GM12864 (cell line): ENCODE measurements around the gene RHAG.

Source experiments
- DNase-seq: peaks from one replicate; pipeline ENCODE4 v3.0.0-alpha.2; 2011; ENCODE audit warnings: low read depth
- H3K4me3 ChIP-seq: 2 replicates; pipeline ENCODE4 v1.5.1; 2011; ENCODE audit warnings: mild to moderate bottlenecking, low read depth, low read length, control low read depth
- TF ChIP-seq, protein P1 (sequence below): IDR thresholded peaks from 2 replicates; pipeline ENCODE4 v1.5.1; 2011; ENCODE audit warnings: low read depth, mild to moderate bottlenecking, moderate library complexity, low read length, control low read depth, inconsistent platforms; ENCODE audit errors: missing control alignments

RHAG gene

DNA sequence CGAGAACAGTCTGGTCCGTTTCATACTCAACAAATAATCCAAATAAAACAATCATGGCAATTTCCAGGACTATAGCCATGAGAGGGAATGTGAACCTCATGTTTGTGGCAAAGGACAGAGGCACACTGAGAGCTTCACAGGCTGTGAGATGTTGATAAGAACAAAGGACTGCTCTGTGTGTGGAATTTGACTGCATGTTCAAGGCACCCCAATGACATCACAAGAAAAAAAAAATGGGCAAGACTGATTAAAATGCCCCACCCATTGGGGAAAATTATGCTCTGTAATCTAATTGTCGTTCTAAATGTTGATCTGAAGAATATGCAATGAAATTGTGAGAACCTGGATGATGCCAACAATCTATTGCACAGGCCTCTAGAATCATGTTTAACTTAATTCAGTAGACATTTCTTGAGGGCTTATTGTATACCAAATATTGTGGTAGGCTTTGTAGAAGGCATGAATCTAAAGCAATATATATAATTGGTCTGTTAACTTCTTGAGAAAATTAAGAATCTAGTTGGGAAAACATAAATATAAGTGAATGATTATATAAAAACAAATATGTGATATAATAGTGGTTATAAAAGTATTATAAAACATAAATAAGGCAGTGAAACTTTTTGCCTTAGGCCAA lies at the start of gene RHAG:
RHAG (minus strand) TSS at position 127 of the 637 bp plus-strand sequence; CDS start at position 100, 27 bp downstream.
- TF ChIP-seq, protein P1, sequence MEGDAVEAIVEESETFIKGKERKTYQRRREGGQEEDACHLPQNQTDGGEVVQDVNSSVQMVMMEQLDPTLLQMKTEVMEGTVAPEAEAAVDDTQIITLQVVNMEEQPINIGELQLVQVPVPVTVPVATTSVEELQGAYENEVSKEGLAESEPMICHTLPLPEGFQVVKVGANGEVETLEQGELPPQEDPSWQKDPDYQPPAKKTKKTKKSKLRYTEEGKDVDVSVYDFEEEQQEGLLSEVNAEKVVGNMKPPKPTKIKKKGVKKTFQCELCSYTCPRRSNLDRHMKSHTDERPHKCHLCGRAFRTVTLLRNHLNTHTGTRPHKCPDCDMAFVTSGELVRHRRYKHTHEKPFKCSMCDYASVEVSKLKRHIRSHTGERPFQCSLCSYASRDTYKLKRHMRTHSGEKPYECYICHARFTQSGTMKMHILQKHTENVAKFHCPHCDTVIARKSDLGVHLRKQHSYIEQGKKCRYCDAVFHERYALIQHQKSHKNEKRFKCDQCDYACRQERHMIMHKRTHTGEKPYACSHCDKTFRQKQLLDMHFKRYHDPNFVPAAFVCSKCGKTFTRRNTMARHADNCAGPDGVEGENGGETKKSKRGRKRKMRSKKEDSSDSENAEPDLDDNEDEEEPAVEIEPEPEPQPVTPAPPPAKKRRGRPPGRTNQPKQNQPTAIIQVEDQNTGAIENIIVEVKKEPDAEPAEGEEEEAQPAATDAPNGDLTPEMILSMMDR, result no peak
- H3K4me3 ChIP-seq, result no peak within 1 kb of the TSS
- no peak for DNase-seq

DNA sequence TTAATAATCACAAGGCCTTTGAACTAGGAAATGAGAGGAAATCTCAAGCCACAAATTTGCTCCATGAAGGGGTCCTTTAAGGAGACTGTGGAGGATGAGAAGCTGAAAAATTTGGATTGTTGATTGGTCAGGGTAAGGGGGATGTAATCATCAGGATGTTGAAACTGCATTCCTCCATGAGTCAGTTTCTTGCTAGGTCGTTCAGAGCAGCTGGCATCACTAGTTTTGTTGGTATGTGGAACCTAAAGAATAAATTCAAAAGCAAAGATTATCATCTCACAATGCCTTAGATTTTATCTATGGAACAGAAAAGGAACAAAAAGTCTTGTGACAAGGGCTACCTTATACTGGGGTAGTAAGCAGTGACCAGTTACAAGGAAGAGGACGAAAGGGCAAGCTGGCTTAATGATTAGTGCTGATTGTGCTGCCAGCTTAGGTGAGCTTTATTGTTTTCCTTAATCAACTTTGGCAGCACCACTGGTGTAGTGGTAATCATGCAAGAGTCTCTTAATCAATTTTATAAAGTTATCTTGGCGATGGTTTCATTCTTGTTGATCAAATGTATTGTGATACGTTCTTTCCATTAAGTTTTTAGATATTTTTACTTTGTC lies 40.1 kb upstream of the RHAG start:
- H3K4me3 ChIP-seq, result no peak overlapping the region
- DNase-seq, result no peak
- TF ChIP-seq, protein P1, result no peak

DNA sequence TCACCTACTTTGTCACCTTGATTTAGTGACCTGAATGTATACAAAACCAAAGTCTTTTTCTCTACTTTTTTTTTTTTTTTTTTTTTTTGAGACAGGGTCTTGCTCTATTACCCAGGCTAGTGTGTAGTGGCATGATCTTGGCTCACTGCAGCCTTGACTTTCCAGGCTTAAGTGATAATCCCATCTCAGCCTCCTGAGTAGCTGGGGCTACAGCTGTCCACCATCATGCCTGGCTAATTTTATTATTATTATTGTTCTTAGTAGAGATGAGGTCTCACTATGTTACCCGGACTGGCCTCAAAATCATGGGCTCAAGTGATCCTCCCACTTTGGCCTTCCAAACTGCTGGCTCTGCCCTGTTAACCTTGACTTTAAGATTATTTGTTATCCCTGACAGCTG lies 39.2 kb upstream of the RHAG start:
- DNase-seq, result no peak
- no peak overlapping the region for H3K4me3 ChIP-seq
- TF ChIP-seq, protein P1, result no peak

DNA sequence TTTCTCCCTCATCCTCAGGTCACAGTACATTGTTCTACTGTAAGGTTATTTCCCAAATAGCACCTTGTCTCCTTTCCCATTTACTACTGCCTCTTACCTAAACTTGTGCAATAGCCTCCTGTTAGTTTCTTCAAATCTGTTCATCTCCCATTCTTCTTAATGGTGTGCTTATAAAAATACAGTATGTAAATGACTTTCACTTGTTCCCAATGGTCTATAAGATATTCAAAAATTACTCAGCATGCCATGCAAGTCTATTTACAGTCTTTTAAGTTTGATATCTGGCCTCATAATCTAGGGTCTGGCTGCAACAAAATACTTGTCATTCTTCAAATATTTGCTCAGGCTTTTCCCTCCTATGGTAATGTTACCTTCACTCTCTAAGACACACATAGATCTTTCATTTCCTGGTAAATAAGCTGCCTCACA lies 31.5 kb upstream of the RHAG start:
- no peak for DNase-seq
- no peak overlapping the region for H3K4me3 ChIP-seq
- TF ChIP-seq, protein P1, result no peak

DNA sequence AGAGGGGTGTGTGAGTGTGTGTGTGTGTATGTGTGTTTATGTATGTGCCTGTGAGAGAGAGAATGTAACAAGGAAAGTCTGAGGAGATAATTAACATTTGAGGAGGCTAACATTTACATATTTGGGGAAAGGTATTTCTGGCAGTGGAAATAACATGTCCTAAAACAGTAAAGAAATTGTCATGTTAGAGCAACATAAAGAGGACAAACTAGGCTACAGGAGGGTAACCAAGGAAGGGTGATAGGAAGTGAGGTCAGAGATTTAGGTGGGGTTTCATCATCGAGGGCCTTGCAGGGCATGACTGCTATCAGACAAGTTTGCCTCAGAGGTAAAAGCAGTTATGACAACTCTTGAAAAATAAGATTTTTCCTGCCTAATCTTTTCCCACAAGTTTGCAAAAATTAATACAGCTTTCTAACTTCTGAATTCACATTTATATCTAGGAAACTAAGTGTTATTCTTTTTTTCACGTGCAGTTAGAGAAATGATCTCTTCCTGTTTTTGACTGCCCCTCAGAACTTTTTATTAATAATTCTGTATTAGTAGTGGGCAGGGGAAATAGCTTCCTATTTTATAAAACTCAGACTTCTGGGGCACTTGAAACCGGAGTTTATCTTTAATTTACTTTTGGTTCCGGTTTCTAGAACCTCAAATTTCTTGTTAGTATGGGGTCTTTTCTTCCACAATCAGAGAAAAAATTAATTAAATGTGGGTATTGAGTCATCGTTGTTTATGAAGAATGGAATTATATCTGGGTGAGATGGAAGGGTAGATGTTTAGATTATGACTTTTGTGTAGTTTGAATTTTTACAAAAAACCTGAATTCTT lies 30.5 kb upstream of the RHAG start:
- no peak overlapping the region for H3K4me3 ChIP-seq
- TF ChIP-seq, protein P1, result no peak

DNA sequence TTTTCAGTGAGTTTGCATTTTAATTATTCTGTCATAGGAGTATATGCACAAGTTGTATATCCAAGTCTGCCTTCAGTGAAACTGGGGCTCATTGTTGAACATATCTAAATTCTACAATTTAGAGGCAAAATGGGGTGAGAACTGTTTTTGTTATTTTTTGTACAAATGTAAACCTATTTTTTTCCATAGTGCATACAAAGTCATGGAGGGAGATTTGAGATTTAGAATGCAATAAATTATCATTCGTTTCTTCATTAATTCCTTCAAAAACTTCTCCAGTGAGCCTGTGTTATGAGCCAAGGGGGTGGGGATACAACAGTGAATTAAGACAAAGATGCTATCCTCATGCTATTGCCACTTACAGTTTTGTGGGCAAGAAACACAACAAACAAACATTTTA lies 29.8 kb upstream of the RHAG start:
- TF ChIP-seq, protein P1, result no peak
- DNase-seq, result no peak
- no peak overlapping the region for H3K4me3 ChIP-seq

More for the DNA sequence above, 30.5 kb upstream of the RHAG start:
- DNase-seq, result no peak
